Measurements from ENCODE around the gene GDI2.

DNA sequence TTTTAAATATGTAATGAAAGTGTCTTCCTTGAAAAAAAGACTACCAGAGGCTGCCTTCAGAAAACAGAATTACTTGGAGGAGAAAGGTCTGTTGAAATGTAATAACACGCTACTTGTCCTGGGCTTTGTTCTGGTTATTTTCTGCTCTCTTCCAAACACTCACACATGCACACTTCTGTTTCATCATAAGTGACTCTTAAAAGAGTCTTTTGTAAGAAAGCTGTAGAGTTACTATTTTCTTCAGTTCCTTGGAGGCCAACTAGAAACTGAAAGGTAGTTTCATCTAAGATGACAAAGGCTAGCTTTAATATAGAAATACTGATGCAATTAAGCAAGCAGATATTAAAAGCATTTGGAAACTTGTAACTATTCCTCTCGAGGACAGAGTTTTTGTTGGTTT is 89.5 kb downstream of the GDI2 start:
- TF ChIP-seq, protein P1, sequence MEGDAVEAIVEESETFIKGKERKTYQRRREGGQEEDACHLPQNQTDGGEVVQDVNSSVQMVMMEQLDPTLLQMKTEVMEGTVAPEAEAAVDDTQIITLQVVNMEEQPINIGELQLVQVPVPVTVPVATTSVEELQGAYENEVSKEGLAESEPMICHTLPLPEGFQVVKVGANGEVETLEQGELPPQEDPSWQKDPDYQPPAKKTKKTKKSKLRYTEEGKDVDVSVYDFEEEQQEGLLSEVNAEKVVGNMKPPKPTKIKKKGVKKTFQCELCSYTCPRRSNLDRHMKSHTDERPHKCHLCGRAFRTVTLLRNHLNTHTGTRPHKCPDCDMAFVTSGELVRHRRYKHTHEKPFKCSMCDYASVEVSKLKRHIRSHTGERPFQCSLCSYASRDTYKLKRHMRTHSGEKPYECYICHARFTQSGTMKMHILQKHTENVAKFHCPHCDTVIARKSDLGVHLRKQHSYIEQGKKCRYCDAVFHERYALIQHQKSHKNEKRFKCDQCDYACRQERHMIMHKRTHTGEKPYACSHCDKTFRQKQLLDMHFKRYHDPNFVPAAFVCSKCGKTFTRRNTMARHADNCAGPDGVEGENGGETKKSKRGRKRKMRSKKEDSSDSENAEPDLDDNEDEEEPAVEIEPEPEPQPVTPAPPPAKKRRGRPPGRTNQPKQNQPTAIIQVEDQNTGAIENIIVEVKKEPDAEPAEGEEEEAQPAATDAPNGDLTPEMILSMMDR (IDR thresholded peaks at IDR 0.05; ENCODE audit: low read depth, low read length, poor library complexity, severe bottlenecking): no peak
- TF ChIP-seq EZH2phosphoT487 (IDR thresholded peaks at IDR 0.05; ENCODE audit: borderline replicate concordance, low read length): no peak

All from DOHH2 (cell line).